T-helper 1 cell treated with Interleukin-12 subunit alpha and Interleukin-12 subunit beta and Interleukin-4 antibody, amounts not matched to agents 30 μg/mL and 1 μg/mL, for 36 hours (primary cell): Measurements from ENCODE around the gene SLC16A2.
"Not testable (repeated sequence)": the region's sequence is repeated elsewhere in the genome, so short reads cannot be mapped to it uniquely, and the experiment has no call there.

Experiments
- H3K27ac Mint-ChIP-seq: one replicate; pipeline ENCODE4 v1.8.0; 2021; ENCODE audit warnings: mild to moderate bottlenecking, mixed read lengths
- H3K27me3 Mint-ChIP-seq: one replicate; pipeline ENCODE4 v1.8.0; 2021; ENCODE audit warnings: low read depth, mixed read lengths
- H3K36me3 Mint-ChIP-seq: one replicate; pipeline ENCODE4 v1.8.0; 2021; ENCODE audit warnings: low read depth, mixed read lengths
- H3K4me1 Mint-ChIP-seq: one replicate; pipeline ENCODE4 v1.8.0; 2021; ENCODE audit warnings: low read depth, mixed read lengths
- H3K4me3 Mint-ChIP-seq: one replicate; pipeline ENCODE4 v1.8.0; 2021; ENCODE audit warnings: mild to moderate bottlenecking, moderate library complexity, mixed read lengths
- H3K9me3 Mint-ChIP-seq: one replicate; pipeline ENCODE4 v1.8.0; 2021; ENCODE audit warnings: mixed read lengths

The SLC16A2 gene

GRCh38 chrX:74506317-74507115 lies 85.2 kb downstream of the SLC16A2 start:
- Mint-ChIP-seq H3K4me3 (no peak overlapping the region), H3K27ac (no peak overlapping the region), H3K27me3 (no peaks in the 10 kb centered on the region), H3K9me3 (no peaks in the 10 kb centered on the region), H3K36me3 (no peaks in the 10 kb centered on the region), H3K4me1 (no peaks in the 10 kb centered on the region)

GRCh38 chrX:74507191-74507590 lies 85.9 kb downstream of the SLC16A2 start:
- Mint-ChIP-seq H3K27me3 (no peaks in the 10 kb centered on the region), H3K4me3 (no peak overlapping the region), H3K27ac (no peak overlapping the region), H3K4me1 (no peaks in the 10 kb centered on the region), H3K36me3 (no peaks in the 10 kb centered on the region), H3K9me3 (no peaks in the 10 kb centered on the region)

- Mint-ChIP-seq H3K9me3 (no peaks in the 10 kb centered on the region), H3K4me3 (no peak overlapping the region), H3K27me3 (no peaks in the 10 kb centered on the region), H3K4me1 (no peaks in the 10 kb centered on the region), H3K36me3 (no peaks in the 10 kb centered on the region), H3K27ac (no peak overlapping the region)
Observed at GRCh38 chrX:74509989-74510388, 88.7 kb downstream of the SLC16A2 start.

- Mint-ChIP-seq H3K36me3 (no peaks in the 10 kb centered on the region), H3K9me3 (no peaks in the 10 kb centered on the region), H3K4me3 (no peak overlapping the region), H3K4me1 (no peaks in the 10 kb centered on the region), H3K27me3 (no peaks in the 10 kb centered on the region), H3K27ac (no peak overlapping the region)
Observed at GRCh38 chrX:74510401-74510800, 89.1 kb downstream of the SLC16A2 start.

- peaks cover 3% of the 10 kb centered on the region for H3K9me3 Mint-ChIP-seq
- H3K27ac Mint-ChIP-seq, result no peak overlapping the region
- no peak overlapping the region for H3K4me3 Mint-ChIP-seq
- no peaks in the 10 kb centered on the region for H3K27me3 Mint-ChIP-seq
- no peaks in the 10 kb centered on the region for H3K36me3 Mint-ChIP-seq
- H3K4me1 Mint-ChIP-seq, result no peaks in the 10 kb centered on the region
Observed at GRCh38 chrX:74511704-74512103, 90.4 kb downstream of the SLC16A2 start.

GRCh38 chrX:74514384-74514783 lies 93.1 kb downstream of the SLC16A2 start:
- peaks cover 6% of the 10 kb centered on the region for H3K9me3 Mint-ChIP-seq
- H3K27me3 Mint-ChIP-seq, result no peaks in the 10 kb centered on the region
- H3K27ac Mint-ChIP-seq, result no peak overlapping the region
- no peaks in the 10 kb centered on the region for H3K36me3 Mint-ChIP-seq
- H3K4me3 Mint-ChIP-seq, result no peak overlapping the region
- H3K4me1 Mint-ChIP-seq, result no peaks in the 10 kb centered on the region

GRCh38 chrX:74515356-74515755 lies 94.1 kb downstream of the SLC16A2 start:
- no peaks in the 10 kb centered on the region for H3K27me3 Mint-ChIP-seq
- H3K4me3 Mint-ChIP-seq, result no peak overlapping the region
- no peaks in the 10 kb centered on the region for H3K36me3 Mint-ChIP-seq
- H3K9me3 Mint-ChIP-seq, result peaks cover 6% of the 10 kb centered on the region
- no peaks in the 10 kb centered on the region for H3K4me1 Mint-ChIP-seq
- no peak overlapping the region for H3K27ac Mint-ChIP-seq

GRCh38 chrX:74516013-74516412 lies 94.7 kb downstream of the SLC16A2 start:
- not testable (repeated sequence) for H3K4me1 Mint-ChIP-seq, H3K36me3 Mint-ChIP-seq, H3K9me3 Mint-ChIP-seq, H3K27ac Mint-ChIP-seq, H3K27me3 Mint-ChIP-seq, H3K4me3 Mint-ChIP-seq

GRCh38 chrX:74519870-74520269 lies 98.6 kb downstream of the SLC16A2 start:
- Mint-ChIP-seq H3K36me3 (no peaks in the 10 kb centered on the region), H3K9me3 (peaks cover 6% of the 10 kb centered on the region), H3K4me1 (no peaks in the 10 kb centered on the region), H3K4me3 (no peak overlapping the region), H3K27ac (no peak overlapping the region), H3K27me3 (no peaks in the 10 kb centered on the region)

- no peaks in the 10 kb centered on the region for H3K36me3 Mint-ChIP-seq
- peaks cover 6% of the 10 kb centered on the region for H3K9me3 Mint-ChIP-seq
- H3K27me3 Mint-ChIP-seq, result no peaks in the 10 kb centered on the region
- no peaks in the 10 kb centered on the region for H3K4me1 Mint-ChIP-seq
- H3K27ac Mint-ChIP-seq, result no peak overlapping the region
- H3K4me3 Mint-ChIP-seq, result no peak overlapping the region
Observed at GRCh38 chrX:74520291-74520690, 99.0 kb downstream of the SLC16A2 start.

- H3K4me3 Mint-ChIP-seq, result no peak overlapping the region
- H3K4me1 Mint-ChIP-seq, result no peaks in the 10 kb centered on the region
- H3K36me3 Mint-ChIP-seq, result no peaks in the 10 kb centered on the region
- H3K27ac Mint-ChIP-seq, result no peak overlapping the region
- H3K27me3 Mint-ChIP-seq, result no peaks in the 10 kb centered on the region
- peaks cover 6% of the 10 kb centered on the region for H3K9me3 Mint-ChIP-seq
Observed at GRCh38 chrX:74520896-74521295, 99.6 kb downstream of the SLC16A2 start.

- peaks cover 3% of the 10 kb centered on the region for H3K9me3 Mint-ChIP-seq
- no peaks in the 10 kb centered on the region for H3K36me3 Mint-ChIP-seq
- H3K4me3 Mint-ChIP-seq, result no peak overlapping the region
- H3K4me1 Mint-ChIP-seq, result no peaks in the 10 kb centered on the region
- no peak overlapping the region for H3K27ac Mint-ChIP-seq
- no peaks in the 10 kb centered on the region for H3K27me3 Mint-ChIP-seq
Observed at GRCh38 chrX:74521961-74522751, 100.9 kb downstream of the SLC16A2 start.

GRCh38 chrX:74523224-74523623 lies 101.9 kb downstream of the SLC16A2 start:
- Mint-ChIP-seq H3K27ac (no peak overlapping the region), H3K36me3 (no peaks in the 10 kb centered on the region), H3K27me3 (no peaks in the 10 kb centered on the region), H3K9me3 (no peaks in the 10 kb centered on the region), H3K4me1 (no peaks in the 10 kb centered on the region), H3K4me3 (no peak overlapping the region)

- H3K4me3 Mint-ChIP-seq, result no peak overlapping the region
- no peaks in the 10 kb centered on the region for H3K27me3 Mint-ChIP-seq
Observed at GRCh38 chrX:74523870-74524735, 102.8 kb downstream of the SLC16A2 start.

More at GRCh38 chrX:74523870-74524735, 102.8 kb downstream of the SLC16A2 start:
- Mint-ChIP-seq H3K36me3 (no peaks in the 10 kb centered on the region), H3K9me3 (no peaks in the 10 kb centered on the region), H3K4me1 (no peaks in the 10 kb centered on the region), H3K27ac (no peak overlapping the region)
